OCI-LY7 (cell line): Measurements from ENCODE around the gene SUFU. TPM values are rescaled to one million over a fixed set of nuclear protein-coding genes. Genes with fewer than 3 reads are reported as not detected.

Experiments
- BruUV-seq: library from RNA; stranded (reverse); fragments of 400-500 nt; replicated peaks from 2 replicates; lab custom pipeline; 2021; lab: Mats Ljungman, UMichigan
- CTCF ChIA-PET: fragments of 300-600 bp; sonication (Branson Sonifier 250); formaldehyde crosslinking; loops from one replicate; lab custom pipeline; 2022; ENCODE audit warnings: antibody characterized with exemption; ENCODE audit not compliant: unreplicated experiment; lab: Charles Lee
- POLR2A ChIA-PET: fragments of 300-600 bp; sonication (Branson Sonifier 250); formaldehyde crosslinking; loops from one replicate; lab custom pipeline; 2022; ENCODE audit warnings: antibody characterized with exemption; lab: Charles Lee
- DNase-seq: peaks from one replicate; pipeline ENCODE4 v3.0.0-alpha.2; 2015; ENCODE audit warnings: low spot score
- H2AFZ ChIP-seq: fragments of 200-600 bp; sonication (generic), shearing (Covaris generic); 2 replicates; pipeline ENCODE4 v1.6.1; 2014; ENCODE audit warnings: mild to moderate bottlenecking, antibody characterized with exemption, low read length, moderate library complexity
- H3K27ac ChIP-seq: fragments of 200-600 bp; sonication (generic); 2 replicates; pipeline ENCODE4 v1.5.1; 2014; ENCODE audit warnings: mixed run types, low read depth, mild to moderate bottlenecking, moderate library complexity, low read length, inconsistent platforms; ENCODE audit not compliant: poor library complexity, severe bottlenecking
- H3K36me3 ChIP-seq: fragments of 200-600 bp; sonication (generic); 2 replicates; pipeline ENCODE4 v1.6.1; 2014; ENCODE audit warnings: mild to moderate bottlenecking, antibody characterized with exemption, low read length, moderate library complexity, mixed read lengths; ENCODE audit not compliant: insufficient read depth
- H3K4me1 ChIP-seq: fragments of 200-600 bp; sonication (generic); 2 replicates; pipeline ENCODE4 v1.5.1; 2014; ENCODE audit warnings: mild to moderate bottlenecking, low read length; ENCODE audit not compliant: insufficient read depth, poor library complexity, severe bottlenecking
- H3K4me2 ChIP-seq: fragments of 200-600 bp; sonication (generic); 2 replicates; pipeline ENCODE4 v1.6.1; 2014; ENCODE audit warnings: mild to moderate bottlenecking, low read length
- H3K4me3 ChIP-seq: fragments of 200-600 bp; sonication (generic); 2 replicates; pipeline ENCODE4 v1.5.1; 2014; ENCODE audit warnings: mild to moderate bottlenecking, low read depth, low read length; ENCODE audit not compliant: poor library complexity, severe bottlenecking
- H3K79me2 ChIP-seq: fragments of 200-600 bp; sonication (generic); 2 replicates; pipeline ENCODE4 v1.6.1; 2016; ENCODE audit warnings: low read depth, mild to moderate bottlenecking, low read length, moderate library complexity, mixed read lengths; ENCODE audit not compliant: insufficient read depth
- H3K9me2 ChIP-seq: fragments of 200-600 bp; sonication (generic); 2 replicates; pipeline ENCODE4 v1.6.1; 2016; ENCODE audit warnings: mild to moderate bottlenecking, low read length, mixed read lengths; ENCODE audit not compliant: insufficient read depth
- H3K9me3 ChIP-seq: fragments of 200-600 bp; sonication (generic); 2 replicates; pipeline ENCODE4 v1.6.1; 2014; ENCODE audit warnings: mild to moderate bottlenecking, mixed run types, low read length, mixed read lengths
- H4K20me1 ChIP-seq: fragments of 200-600 bp; sonication (generic); 2 replicates; pipeline ENCODE4 v1.6.1; 2014; ENCODE audit warnings: mild to moderate bottlenecking, antibody characterized with exemption, low read length, moderate library complexity, mixed read lengths; ENCODE audit not compliant: insufficient read depth
- CTCF ChIP-seq: fragments of 200-600 bp; sonication (generic); conservative IDR thresholded peaks from 2 replicates; pipeline ENCODE4 v1.5.1; 2014; ENCODE audit warnings: mild to moderate bottlenecking, antibody characterized with exemption, low read length, moderate library complexity, mixed read lengths
- EZH2phosphoT487 ChIP-seq: fragments of 200-600 bp; sonication (generic); IDR thresholded peaks from 2 replicates; pipeline ENCODE4 v1.6.1; 2018; ENCODE audit warnings: low read depth, borderline replicate concordance, mild to moderate bottlenecking, mixed run types, antibody characterized with exemption, low read length, moderate library complexity, mixed read lengths
- intact Hi-C: fragments of 100-400 bp; cut with micrococcal nuclease; formaldehyde crosslinking; loops from one replicate; pipeline ENCODE4 v1.10.0; 2022; ENCODE audit not compliant: unreplicated experiment
- total RNA-seq, 2 experiments: library from RNA; depleted of rRNA in 1 of 2; stranded (reverse); fragments of >200 nt in 1 of 2; shearing (Covaris generic) in 1 of 2; gene quantifications; 2 replicates each; pipeline ENCODE4 v1.2.3, GENCODE V29; 2014 to 2022

SUFU gene
- total RNA-seq, 2 experiments from 2014 or later = 4.9 to 10.0 TPM

DNA sequence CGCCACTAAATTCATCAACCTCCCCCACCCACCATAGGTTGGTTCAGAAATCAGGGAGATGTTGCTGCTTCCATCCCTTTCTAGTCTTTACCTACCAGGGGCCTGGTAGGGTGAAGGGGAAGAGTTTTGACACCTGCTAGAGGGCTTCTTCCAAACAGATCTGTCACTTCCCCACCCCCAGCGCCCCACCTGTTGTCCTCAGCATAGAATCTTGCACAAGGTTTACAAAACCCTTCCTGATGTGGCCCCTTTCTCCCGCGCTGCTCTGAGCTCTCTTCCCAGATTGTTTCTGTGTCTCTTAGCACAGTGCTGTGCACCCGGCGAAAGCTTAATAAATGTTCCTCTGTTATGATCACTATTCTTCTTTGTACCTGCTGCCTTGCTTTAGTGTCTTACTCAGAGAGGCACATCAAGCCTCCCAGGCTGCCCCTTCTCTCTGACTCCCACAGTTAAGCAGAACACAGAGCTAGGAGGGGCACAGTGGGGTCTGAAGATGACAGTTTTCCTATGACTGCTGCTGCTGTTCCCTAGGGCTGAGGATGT lies 41.2 kb upstream of the SUFU start:
- H3K4me2 ChIP-seq = peak overlapping the region; percentile 97
- H3K79me2 ChIP-seq = peaks cover 18% of the 10 kb centered on the region; the same call in 1 of the 2 replicates
- H3K27ac ChIP-seq = peak overlapping the region; percentile 73
- no peaks in the 10 kb centered on the region for H3K36me3 ChIP-seq
- H3K4me3 ChIP-seq = peak overlapping the region; percentile 78
- H3K4me1 ChIP-seq = peaks cover 29% of the 10 kb centered on the region
- no TSS peak for BruUV-seq
- TF ChIP-seq CTCF = no peak
- no peak for TF ChIP-seq EZH2phosphoT487
- H4K20me1 ChIP-seq = no peaks in the 10 kb centered on the region
- no peaks in the 10 kb centered on the region for H3K9me2 ChIP-seq
- intact Hi-C loops = loop anchor here (5.0 kb wide), 1 partner anchor 65 kb away; the partner anchor contains the start of gene NFKB2
- ChIA-PET POLR2A (interaction anchor here (2.1 to 4.6 kb wide), 3 partner anchors 12 to 42 kb away, joined by 6 to 49 read pairs (median 9); partner anchors contain the start of genes C10orf95, CUEDC2 and FBXL15), CTCF (interaction anchor here (1.5 kb wide), 1 partner anchor 13 kb away, joined by 4 read pairs; no protein-coding TSS in a partner anchor)
- peak; percentile 37 for DNase-seq
- H2AFZ ChIP-seq = no peak overlapping the region
- H3K9me3 ChIP-seq = no peaks in the 10 kb centered on the region

DNA sequence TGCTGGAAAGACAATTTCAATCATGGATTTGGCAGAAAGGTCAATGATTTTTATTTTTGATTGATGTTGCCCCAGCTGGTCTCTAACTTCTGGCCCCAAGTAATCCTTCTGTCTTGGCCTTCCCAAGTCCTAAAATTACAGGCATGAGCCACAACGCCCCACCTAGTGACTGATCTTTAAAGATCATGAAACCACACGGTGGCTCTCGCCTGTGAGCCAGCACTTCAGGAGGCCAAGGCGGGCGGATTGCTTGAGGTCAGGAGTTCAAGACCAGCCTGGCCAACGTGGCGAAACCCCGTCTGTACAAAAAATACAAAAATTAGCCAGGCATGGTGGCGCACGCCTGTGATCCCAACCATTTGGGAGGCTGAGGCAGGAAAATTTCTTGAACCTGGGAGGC lies 39.8 kb upstream of the SUFU start:
- TSS peak; percentile 47 for BruUV-seq
- peak overlapping the region; percentile 97 for H3K4me2 ChIP-seq
- CTCF ChIA-PET = interaction anchor here (1.5 kb wide), 1 partner anchor 15 kb away, joined by 4 read pairs; no protein-coding TSS in a partner anchor

More for the DNA sequence above, 39.8 kb upstream of the SUFU start:
- no peak for TF ChIP-seq EZH2phosphoT487
- TF ChIP-seq CTCF = no peak
- intact Hi-C loops = loop anchor here (5.0 kb wide), 1 partner anchor 67 kb away; the partner anchor contains the start of gene NFKB2
- peaks cover 29% of the 10 kb centered on the region for H3K4me1 ChIP-seq
- no peak for DNase-seq
- peaks cover 5% of the 10 kb centered on the region; the same call in 1 of the 2 replicates for H3K36me3 ChIP-seq
- no peaks in the 10 kb centered on the region for H4K20me1 ChIP-seq
- no peaks in the 10 kb centered on the region for H3K9me3 ChIP-seq
- no peaks in the 10 kb centered on the region for H3K9me2 ChIP-seq
- peak overlapping the region; percentile 73 for H3K27ac ChIP-seq
- H3K4me3 ChIP-seq = peak overlapping the region; percentile 78
- no peak overlapping the region for H2AFZ ChIP-seq
- peaks cover 18% of the 10 kb centered on the region; the same call in 1 of the 2 replicates for H3K79me2 ChIP-seq
- POLR2A ChIA-PET = interaction anchor here (0.6 to 4.6 kb wide), 4 partner anchors 13 to 252 kb away, joined by 4 to 49 read pairs (median 6); partner anchors contain the start of genes C10orf95 and CUEDC2
